Activated gamma-delta T cell (primary cell): ENCODE data around the gene AOPEP.

Experiments used
- DNase-seq: peaks from one replicate; lab custom pipeline; 2025; lab: John Stamatoyannopoulos, UW

Gene AOPEP

GRCh38 chr9:95112436-95113280, 386.2 kb downstream of the AOPEP start:
- no peak for DNase-seq

GRCh38 chr9:95115104-95115503, 388.6 kb downstream of the AOPEP start:
- DNase-seq: no peak

- DNase-seq: no peak
These were observed 389.7 kb downstream of the AOPEP start for GRCh38 chr9:95116002-95116807.

- DNase-seq: no peak
These were observed 390.3 kb downstream of the AOPEP start for GRCh38 chr9:95116808-95117204.

- DNase-seq: no peak
These were observed 392.1 kb downstream of the AOPEP start for GRCh38 chr9:95118596-95118995.

GRCh38 chr9:95120781-95121370, 394.4 kb downstream of the AOPEP start:
- no peak for DNase-seq

- no peak for DNase-seq
These were observed 398.3 kb downstream of the AOPEP start for GRCh38 chr9:95124582-95125367.

GRCh38 chr9:95125652-95126051, 399.2 kb downstream of the AOPEP start:
- no peak for DNase-seq

GRCh38 chr9:95126739-95127138, 400.2 kb downstream of the AOPEP start:
- no peak for DNase-seq

- no peak for DNase-seq
These were observed 401.0 kb downstream of the AOPEP start for GRCh38 chr9:95127249-95128176.

GRCh38 chr9:95128177-95128524, 401.7 kb downstream of the AOPEP start:
- no peak for DNase-seq

- DNase-seq: no peak
These were observed 403.2 kb downstream of the AOPEP start for GRCh38 chr9:95129476-95130291.

- DNase-seq: no peak
These were observed 404.0 kb downstream of the AOPEP start for GRCh38 chr9:95130484-95130883.

GRCh38 chr9:95131023-95131943, 404.8 kb downstream of the AOPEP start:
- no peak for DNase-seq

GRCh38 chr9:95132366-95133324, 406.1 kb downstream of the AOPEP start:
- DNase-seq: no peak

GRCh38 chr9:95133325-95133705, 406.8 kb downstream of the AOPEP start:
- no peak for DNase-seq

GRCh38 chr9:95134457-95134881, 408.0 kb downstream of the AOPEP start:
- DNase-seq: no peak

GRCh38 chr9:95135756-95136155, 409.3 kb downstream of the AOPEP start:
- no peak for DNase-seq
